Endodermal cell (in vitro differentiated cells): ENCODE data around the gene LRP10. TPM values are rescaled to one million over a fixed set of nuclear protein-coding genes. Genes with fewer than 3 reads are reported as not detected.
A peak's percentile ranks its signal among the peaks of the same experiment; 100 is the strongest.

ENCODE experiments used
- DNase-seq: peaks from one replicate; pipeline ENCODE4 v3.0.0-alpha.2; 2017
- H3K27ac ChIP-seq: 2 replicates; pipeline ENCODE4 v1.5.1; 2013; ENCODE audit warnings: mild to moderate bottlenecking, low read depth, low read length, moderate library complexity
- H3K27me3 ChIP-seq: 2 replicates; pipeline ENCODE4 v1.6.1; 2013; ENCODE audit warnings: mild to moderate bottlenecking, low read length, moderate library complexity; ENCODE audit not compliant: insufficient read depth, control insufficient read depth, poor library complexity, severe bottlenecking
- H3K36me3 ChIP-seq: 2 replicates; pipeline ENCODE4 v1.7.0; 2013; ENCODE audit warnings: mild to moderate bottlenecking, low read length, moderate library complexity; ENCODE audit not compliant: control insufficient read depth, insufficient read depth
- H3K4me1 ChIP-seq: one replicate; pipeline ENCODE4 v1.7.0; 2013; ENCODE audit warnings: low read length; ENCODE audit not compliant: control insufficient read depth, insufficient read depth
- H3K4me3 ChIP-seq: 2 replicates; pipeline ENCODE4 v1.5.1; 2013; ENCODE audit warnings: mild to moderate bottlenecking, low read length, moderate library complexity
- H3K9ac ChIP-seq: 2 replicates; pipeline ENCODE4 v1.6.1; 2013; ENCODE audit warnings: mild to moderate bottlenecking, low read length, moderate library complexity; ENCODE audit not compliant: poor library complexity, severe bottlenecking; ENCODE audit errors: extremely low read depth
- H3K9me3 ChIP-seq: 2 replicates; pipeline ENCODE4 v1.6.1; 2013; ENCODE audit warnings: mild to moderate bottlenecking, low read length, moderate library complexity; ENCODE audit not compliant: control insufficient read depth
- H3K27ac Mint-ChIP-seq: 2 replicates; pipeline ENCODE4 v1.8.0; 2020; ENCODE audit warnings: mixed read lengths
- H3K27me3 Mint-ChIP-seq: 2 replicates; pipeline ENCODE4 v1.8.0; 2021; ENCODE audit warnings: mild to moderate bottlenecking, mixed read lengths; ENCODE audit not compliant: insufficient read depth
- H3K36me3 Mint-ChIP-seq: 2 replicates; pipeline ENCODE4 v1.8.0; 2020; ENCODE audit warnings: low read depth, mixed read lengths
- H3K4me1 Mint-ChIP-seq: 2 replicates; pipeline ENCODE4 v1.8.0; 2020; ENCODE audit warnings: mixed read lengths
- H3K4me3 Mint-ChIP-seq: 2 replicates; pipeline ENCODE4 v1.8.0; 2020; ENCODE audit warnings: mild to moderate bottlenecking, moderate library complexity, mixed read lengths
- H3K9me3 Mint-ChIP-seq: 2 replicates; pipeline ENCODE4 v1.8.0; 2020; ENCODE audit warnings: mild to moderate bottlenecking, mixed read lengths
- WGBS, 2 experiments: methylation state at CpG; one replicate each; pipeline versions ENCODE4 v1.1.5 to v1.1.7; 2013; ENCODE audit warnings: missing lambda C conversion rate in 2 of 2, mixed read lengths in 1 of 2; ENCODE audit not compliant: insufficient coverage in 1 of 2, insufficient read length in 1 of 2; 5-methylcytosine and 5-hydroxymethylcytosine counted together
- total RNA-seq, 2 donors: library from RNA; stranded (reverse); fragmentation: NEBNext Ultra II Directional in 1 of 2; extraction: Animal tissue kit (Norgen Biotek cat#: 25700) in 1 of 2; gene quantifications; 2 replicates in 1 of 2; 3 replicates in 1 of 2; pipeline ENCODE4 v1.2.1, GENCODE V29; 2021
- TF ChIP-seq, protein P1 (sequence below): fragments of 200-600 bp; sonication (generic); conservative IDR thresholded peaks from 2 replicates; pipeline ENCODE4 v1.5.0; 2021; ENCODE audit warnings: antibody characterized with exemption, mild to moderate bottlenecking

The LRP10 gene
- total RNA-seq, 2 donors from 2014 or later, result 28.9 to 41.5 TPM

DNA sequence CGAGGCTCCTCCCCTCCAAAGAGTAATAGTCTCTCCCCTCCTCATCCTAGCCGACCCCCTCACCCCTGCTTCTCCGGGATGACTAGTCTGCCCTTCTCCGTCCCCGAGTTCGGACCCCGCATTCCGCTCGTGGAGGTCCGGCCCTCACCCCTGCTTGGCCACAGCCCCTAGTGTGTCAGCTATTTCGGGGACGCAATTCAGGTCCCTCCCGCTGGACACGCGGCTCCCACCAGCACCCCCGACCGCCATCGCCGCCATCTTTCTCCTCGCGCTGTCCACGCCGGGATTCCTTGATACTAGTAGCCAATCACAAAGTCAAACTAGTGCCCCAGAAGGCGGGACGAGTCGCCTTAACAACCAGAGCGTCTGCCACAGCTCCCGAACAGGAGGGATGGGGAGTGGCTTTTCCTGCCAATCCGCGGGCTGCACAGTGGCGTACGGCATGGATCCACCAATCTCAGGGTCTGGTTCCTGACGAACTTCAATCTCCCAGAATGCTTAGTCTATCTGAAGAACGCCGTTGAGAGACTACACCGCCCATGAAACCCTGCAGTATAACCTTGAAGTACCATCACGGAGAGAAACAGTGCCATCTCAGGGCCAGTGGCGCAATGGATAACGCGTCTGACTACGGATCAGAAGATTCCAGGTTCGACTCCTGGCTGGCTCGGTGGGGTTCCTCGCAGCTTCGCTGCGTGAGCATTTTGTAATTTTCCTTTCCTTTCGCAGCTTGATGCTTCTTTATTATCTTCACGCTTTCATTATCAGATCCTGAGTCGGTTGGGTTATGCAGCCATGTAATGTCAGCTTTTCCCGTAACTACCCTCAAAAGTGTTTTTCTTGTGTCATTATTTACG lies 57.8 kb downstream of the LRP10 start, which contains the start of gene PRMT5:
TSS of gene PRMT5 (minus strand) at position 273 of the 857 bp plus-strand sequence. CDS start at position 258, 15 bp downstream.
- no peaks in the 10 kb centered on the region for H3K9me3 Mint-ChIP-seq
- Histone ChIP-seq H3K27ac (peak within 1 kb of the TSS; percentile 64), H3K9ac (peak within 1 kb of the TSS; percentile 66), H3K27me3 (no peaks in the 10 kb centered on the region), H3K4me1 (peaks cover 13% of the 10 kb centered on the region), H3K4me3 (peak within 1 kb of the TSS; percentile 92), H3K9me3 (no peaks in the 10 kb centered on the region), H3K36me3 (peaks cover 27% of the 10 kb centered on the region)
- peaks cover 31% of the 10 kb centered on the region for H3K36me3 Mint-ChIP-seq
- TF ChIP-seq, protein P1, sequence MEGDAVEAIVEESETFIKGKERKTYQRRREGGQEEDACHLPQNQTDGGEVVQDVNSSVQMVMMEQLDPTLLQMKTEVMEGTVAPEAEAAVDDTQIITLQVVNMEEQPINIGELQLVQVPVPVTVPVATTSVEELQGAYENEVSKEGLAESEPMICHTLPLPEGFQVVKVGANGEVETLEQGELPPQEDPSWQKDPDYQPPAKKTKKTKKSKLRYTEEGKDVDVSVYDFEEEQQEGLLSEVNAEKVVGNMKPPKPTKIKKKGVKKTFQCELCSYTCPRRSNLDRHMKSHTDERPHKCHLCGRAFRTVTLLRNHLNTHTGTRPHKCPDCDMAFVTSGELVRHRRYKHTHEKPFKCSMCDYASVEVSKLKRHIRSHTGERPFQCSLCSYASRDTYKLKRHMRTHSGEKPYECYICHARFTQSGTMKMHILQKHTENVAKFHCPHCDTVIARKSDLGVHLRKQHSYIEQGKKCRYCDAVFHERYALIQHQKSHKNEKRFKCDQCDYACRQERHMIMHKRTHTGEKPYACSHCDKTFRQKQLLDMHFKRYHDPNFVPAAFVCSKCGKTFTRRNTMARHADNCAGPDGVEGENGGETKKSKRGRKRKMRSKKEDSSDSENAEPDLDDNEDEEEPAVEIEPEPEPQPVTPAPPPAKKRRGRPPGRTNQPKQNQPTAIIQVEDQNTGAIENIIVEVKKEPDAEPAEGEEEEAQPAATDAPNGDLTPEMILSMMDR, result no peak
- no peaks in the 10 kb centered on the region for H3K27me3 Mint-ChIP-seq
- H3K4me1 Mint-ChIP-seq, result peaks cover 21% of the 10 kb centered on the region
- peak; percentile 99 for DNase-seq
- no peak within 1 kb of the TSS for H3K4me3 Mint-ChIP-seq
- WGBS, 2 experiments, result 1 to 3% methylated on average over 31 to 51 of the region's 51 CpGs
- H3K27ac Mint-ChIP-seq, result no peak within 1 kb of the TSS

DNA sequence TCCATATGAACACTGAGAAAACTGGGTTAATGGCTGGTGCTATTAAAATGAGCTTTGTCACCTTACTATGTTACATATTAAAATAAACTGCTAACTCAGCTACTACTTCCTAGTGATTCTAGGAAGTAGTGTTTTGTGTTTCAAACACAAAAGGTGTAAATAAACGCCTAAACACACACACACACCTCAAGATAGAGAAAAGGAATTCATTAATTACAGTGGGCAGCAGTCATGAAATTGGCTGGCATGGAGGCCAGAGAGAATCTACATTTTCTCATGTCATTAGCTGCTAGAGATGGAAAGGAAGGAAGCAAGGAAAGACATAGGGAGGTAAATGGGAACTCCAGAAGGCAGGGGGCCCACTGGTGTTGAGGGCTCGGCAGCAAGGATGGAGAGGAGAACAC lies 58.4 kb downstream of the LRP10 start:
- H3K27ac Mint-ChIP-seq, result no peak overlapping the region
- H3K27me3 ChIP-seq, result no peaks in the 10 kb centered on the region
- peaks cover 21% of the 10 kb centered on the region for H3K4me1 Mint-ChIP-seq
- H3K4me3 Mint-ChIP-seq, result no peak overlapping the region
- H3K9me3 Mint-ChIP-seq, result no peaks in the 10 kb centered on the region
- TF ChIP-seq, protein P1, result no peak
- H3K27me3 Mint-ChIP-seq, result no peaks in the 10 kb centered on the region
- H3K4me3 ChIP-seq, result peak overlapping the region; percentile 92
- peaks cover 25% of the 10 kb centered on the region for H3K36me3 Mint-ChIP-seq
- peaks cover 21% of the 10 kb centered on the region for H3K36me3 ChIP-seq
- 19 to 33% methylated on average over 1 of the region's 2 CpGs for WGBS, 2 experiments
- H3K27ac ChIP-seq, result peak overlapping the region; percentile 16
- H3K9me3 ChIP-seq, result no peaks in the 10 kb centered on the region
- H3K9ac ChIP-seq, result peak overlapping the region; percentile 66
- DNase-seq, result no peak
- peaks cover 13% of the 10 kb centered on the region for H3K4me1 ChIP-seq

Other genes with a start within 250 kb of the LRP10 start
- not detected for gene OR6J1, start 227.4 kb upstream of the LRP10 start, total RNA-seq
- 100 to 1,000 TPM; 114 TPM for gene OXA1L, start 105.1 kb upstream of the LRP10 start, total RNA-seq
- 10 to 100 TPM; 16.7 to 17.0 TPM for gene SLC7A7, start 56.3 kb upstream of the LRP10 start, total RNA-seq
- gene MRPL52, start 41.9 kb upstream of the LRP10 start, total RNA-seq, result 100 to 1,000 TPM; 192 to 204 TPM
- gene MMP14, start 35.2 kb upstream of the LRP10 start, total RNA-seq, result 100 to 1,000 TPM; 181 to 220 TPM
- 1 to 10 TPM in 1 of 2 donors, under 1 TPM in 1; 0.77 to 1.2 TPM for gene REM2, start 11.5 kb downstream of the LRP10 start, total RNA-seq
- 10 to 100 TPM; 52.0 to 68.6 TPM for gene RBM23, start 47.4 kb downstream of the LRP10 start, total RNA-seq
- 100 to 1,000 TPM; 111 to 112 TPM for gene PRMT5, start 57.6 kb downstream of the LRP10 start, total RNA-seq
- gene HAUS4, start 85.3 kb downstream of the LRP10 start, total RNA-seq, result 10 to 100 TPM; 43.2 to 57.1 TPM
- gene AJUBA, start 110.8 kb downstream of the LRP10 start, total RNA-seq, result 10 to 100 TPM; 34.2 to 51.4 TPM
- gene C14orf93, start 138.4 kb downstream of the LRP10 start, total RNA-seq, result 1 to 10 TPM; 7.0 to 9.4 TPM
- 100 to 1,000 TPM; 227 to 257 TPM for gene PSMB5, start 163.2 kb downstream of the LRP10 start, total RNA-seq
- gene PSMB11, start 170.5 kb downstream of the LRP10 start, total RNA-seq, result not detected
- 10 to 100 TPM; 16.9 to 17.2 TPM for gene CDH24, start 185.8 kb downstream of the LRP10 start, total RNA-seq
- 100 to 1,000 TPM; 314 to 367 TPM for gene ACIN1, start 223.4 kb downstream of the LRP10 start, total RNA-seq
- 10 to 100 TPM; 76.7 to 82.9 TPM for gene C14orf119, start 223.8 kb downstream of the LRP10 start, total RNA-seq
- gene CIROP, start 233.2 kb downstream of the LRP10 start, total RNA-seq, result 1 to 10 TPM in 1 of 2 donors, under 1 TPM in 1; 0.64 to 1.4 TPM
- not detected for gene CEBPE, start 247.5 kb downstream of the LRP10 start, total RNA-seq